ENCODE data around the gene SEC16A. TPM values are rescaled to one million over a fixed set of nuclear protein-coding genes. Genes with fewer than 3 reads are reported as not detected.

Gene SEC16A
- total and polyA plus RNA-seq, 7 experiments from 2014 or later = 25.4 to 88.5 (median 83.0) TPM

DNA sequence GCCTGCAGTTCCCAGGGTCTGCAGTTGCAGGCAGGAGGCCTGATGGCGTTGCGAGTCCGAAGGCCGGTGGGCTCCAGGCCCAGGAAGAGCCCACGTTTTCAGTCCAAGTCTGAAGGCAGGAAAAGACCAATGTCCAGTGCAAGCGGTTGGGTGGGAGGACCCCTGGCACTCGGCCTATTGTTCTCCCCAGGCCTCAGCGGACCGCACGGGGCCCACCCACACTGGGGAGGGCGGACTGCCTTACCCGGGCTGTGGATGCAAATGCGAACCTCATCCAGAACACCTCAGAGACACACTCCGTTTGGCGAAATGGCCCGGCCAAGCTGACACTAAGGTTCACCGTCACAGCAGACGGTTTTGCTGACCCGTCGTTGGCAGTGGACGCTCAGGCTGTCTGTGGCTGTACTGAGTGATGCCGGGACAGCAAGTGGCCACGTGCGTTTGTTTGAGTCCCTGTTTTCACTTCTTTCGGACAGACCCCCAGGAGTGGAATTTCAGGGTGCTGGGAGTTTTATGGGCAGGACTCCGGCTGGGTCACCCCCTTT lies 10.2 kb upstream of the SEC16A start:
- Mint-ChIP-seq H3K27me3 (no peaks in the 10 kb centered on the region), H3K36me3 (peaks cover 0 to 3% (median 0%) of the 10 kb centered on the region in 5 donors), H3K9me3 (no peaks in the 10 kb centered on the region), H3K27ac (peak overlapping the region in 2 of 9 donors; percentile 17 to 39), H3K4me1 (peaks cover 0 to 5% (median 0%) of the 10 kb centered on the region in 7 donors), H3K4me3 (no peak overlapping the region)
- H3K36me3 ChIP-seq (ENCODE audit: control insufficient read depth in 2 of 3, insufficient read depth in 3 of 3, low read length in 3 of 3) = peaks cover 0 to 29% (median 0%) of the 10 kb centered on the region in 3 experiments
- no peaks in the 10 kb centered on the region for H3K27me3 ChIP-seq (ENCODE audit: control insufficient read depth in 2 of 2, insufficient read depth in 2 of 2, low read length in 2 of 2)
- H3K9me3 ChIP-seq (ENCODE audit: control insufficient read depth in 2 of 3, low read length in 3 of 3) = no peaks in the 10 kb centered on the region
- POLR2A ChIA-PET = no interaction called here
- CTCF ChIA-PET = no interaction called here
- DNase-seq (no peak), ATAC-seq (no peak)
- no peak overlapping the region for H3K4me3 ChIP-seq (ENCODE audit: low read length)
- intact Hi-C loops (cut with micrococcal nuclease) = no loop called here
- H3K4me1 ChIP-seq (ENCODE audit: control insufficient read depth in 2 of 2, insufficient read depth in 2 of 2, low read length in 2 of 2) = peaks cover 0 to 3% of the 10 kb centered on the region in 2 donors
- no peak overlapping the region for H3K27ac ChIP-seq (ENCODE audit: low read depth, low read length)

DNA sequence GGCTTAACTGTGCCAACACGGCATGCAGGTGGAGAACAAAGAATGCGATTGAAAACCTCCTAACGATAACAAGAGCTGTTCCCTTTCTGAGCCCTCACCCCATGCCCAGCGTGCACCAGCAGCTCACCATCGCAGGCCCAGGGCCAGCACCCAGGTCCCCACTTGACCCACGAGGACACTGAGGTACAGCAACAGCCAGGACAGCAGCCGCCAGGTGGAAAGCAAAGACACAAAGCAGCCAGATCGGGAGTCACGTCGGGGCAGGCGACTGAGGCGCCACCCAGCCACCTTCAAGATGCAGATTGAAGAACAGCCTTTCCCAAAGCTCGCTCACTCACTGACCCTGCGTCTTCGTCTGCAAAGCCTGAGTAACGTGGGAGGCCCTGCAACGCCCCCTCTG lies 6.9 kb upstream of the SEC16A start:
- Histone ChIP-seq H3K27me3 (ENCODE audit: control insufficient read depth in 2 of 2, insufficient read depth in 2 of 2, low read length in 2 of 2) (no peaks in the 10 kb centered on the region), H3K27ac (ENCODE audit: low read depth, low read length) (no peak overlapping the region), H3K4me3 (ENCODE audit: low read length) (no peak overlapping the region), H3K4me1 (ENCODE audit: control insufficient read depth in 2 of 2, insufficient read depth in 2 of 2, low read length in 2 of 2) (peaks cover 3% of the 10 kb centered on the region in 2 donors), H3K36me3 (ENCODE audit: control insufficient read depth in 2 of 3, insufficient read depth in 3 of 3, low read length in 3 of 3) (no peaks in the 10 kb centered on the region), H3K9me3 (ENCODE audit: control insufficient read depth in 2 of 3, low read length in 3 of 3) (no peaks in the 10 kb centered on the region)
- ATAC-seq (no peak), DNase-seq (no peak)
- peaks cover 3 to 6% (median 5%) of the 10 kb centered on the region in 7 donors for H3K4me1 Mint-ChIP-seq
- no peaks in the 10 kb centered on the region for H3K9me3 Mint-ChIP-seq
- H3K27me3 Mint-ChIP-seq = no peaks in the 10 kb centered on the region
- H3K36me3 Mint-ChIP-seq = no peaks in the 10 kb centered on the region
- H3K4me3 Mint-ChIP-seq = no peak overlapping the region
- CTCF ChIA-PET = interaction anchor here (1.1 to 7.4 kb wide), 5 partner anchors 8 to 142 kb away, joined by 3 to 75 read pairs (median 7); no protein-coding TSS in a partner anchor
- intact Hi-C loops (cut with micrococcal nuclease) = no loop called here
- H3K27ac Mint-ChIP-seq = no peak overlapping the region
- POLR2A ChIA-PET = no interaction called here

DNA sequence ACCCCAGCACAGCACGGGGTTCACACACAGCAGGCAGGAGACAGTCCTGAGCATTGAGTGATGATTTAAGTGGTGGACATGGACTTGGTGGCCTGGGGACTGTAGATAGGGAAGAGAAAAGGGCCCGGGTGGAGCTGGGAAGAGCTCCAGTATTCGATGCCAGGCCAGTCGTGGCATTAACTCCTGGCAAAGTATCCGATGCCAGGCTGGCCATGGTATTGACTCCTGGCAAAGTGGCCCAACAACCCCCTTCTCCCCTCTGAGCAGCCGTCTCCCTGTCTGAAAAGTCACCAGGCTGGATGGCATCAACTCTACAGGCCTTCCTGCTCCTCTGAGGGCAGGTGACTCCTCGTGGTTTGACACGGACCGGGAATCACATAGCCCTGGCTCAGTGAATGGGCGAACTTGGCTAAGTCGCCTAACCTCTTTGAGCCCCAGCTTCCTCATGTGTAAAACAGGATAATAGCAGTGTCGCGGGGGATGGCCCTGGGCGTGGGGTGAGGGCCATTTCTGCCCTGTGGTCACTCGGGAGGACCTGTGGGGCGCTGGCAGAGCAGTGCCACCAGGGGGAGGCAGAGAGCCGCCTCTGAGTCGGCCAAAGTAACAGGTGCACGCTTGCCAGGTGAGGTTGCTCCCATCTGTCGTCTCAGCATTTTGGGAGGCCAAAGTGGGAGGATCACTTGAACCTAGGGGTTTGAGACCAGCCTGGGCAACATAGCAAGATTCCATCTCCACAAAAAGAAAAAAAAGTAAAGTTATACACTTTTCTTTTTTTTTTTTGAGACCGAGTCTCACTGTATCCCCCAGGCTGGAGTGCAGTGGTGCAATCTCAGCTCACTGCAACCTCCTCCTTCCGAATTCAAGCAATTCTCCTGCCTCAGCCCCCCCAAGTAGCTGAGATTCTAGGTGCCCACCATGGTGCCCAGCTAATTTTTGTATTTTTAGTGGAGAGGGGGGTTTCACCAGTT lies 5.7 kb upstream of the SEC16A start:
- no peaks in the 10 kb centered on the region for H3K36me3 ChIP-seq (ENCODE audit: control insufficient read depth in 2 of 3, insufficient read depth in 3 of 3, low read length in 3 of 3)
- H3K27ac ChIP-seq (ENCODE audit: low read depth, low read length) = no peak overlapping the region
- Mint-ChIP-seq H3K9me3 (no peaks in the 10 kb centered on the region), H3K4me3 (peak overlapping the region in 1 of 10 donors; percentile 47), H3K36me3 (no peaks in the 10 kb centered on the region), H3K27ac (no peak overlapping the region), H3K27me3 (no peaks in the 10 kb centered on the region), H3K4me1 (peaks cover 3 to 8% (median 5%) of the 10 kb centered on the region in 7 donors)
- DNase-seq = peak; percentile 54 to 85 (median 73)
- ChIA-PET POLR2A (interaction anchor here (1.4 kb wide), 1 partner anchor 143 kb away, joined by 5 read pairs; no protein-coding TSS in a partner anchor), CTCF (interaction anchor here (1.0 to 7.4 kb wide), 11 partner anchors 9 to 241 kb away, joined by 3 to 75 read pairs (median 6); no protein-coding TSS in a partner anchor)
- intact Hi-C loops (cut with micrococcal nuclease) = loop anchor here (1.0 kb wide), 2 partner anchors 58 to 143 kb away; partner anchors contain the start of gene NOTCH1 (in 1 of the 2)
- peaks cover 3 to 10% of the 10 kb centered on the region in 2 donors for H3K4me1 ChIP-seq (ENCODE audit: control insufficient read depth in 2 of 2, insufficient read depth in 2 of 2, low read length in 2 of 2)
- no peak overlapping the region for H3K4me3 ChIP-seq (ENCODE audit: low read length)
- H3K27me3 ChIP-seq (ENCODE audit: control insufficient read depth in 2 of 2, insufficient read depth in 2 of 2, low read length in 2 of 2) = no peaks in the 10 kb centered on the region
- peak; percentile 59 for ATAC-seq
- H3K9me3 ChIP-seq (ENCODE audit: control insufficient read depth in 2 of 3, low read length in 3 of 3) = no peaks in the 10 kb centered on the region

DNA sequence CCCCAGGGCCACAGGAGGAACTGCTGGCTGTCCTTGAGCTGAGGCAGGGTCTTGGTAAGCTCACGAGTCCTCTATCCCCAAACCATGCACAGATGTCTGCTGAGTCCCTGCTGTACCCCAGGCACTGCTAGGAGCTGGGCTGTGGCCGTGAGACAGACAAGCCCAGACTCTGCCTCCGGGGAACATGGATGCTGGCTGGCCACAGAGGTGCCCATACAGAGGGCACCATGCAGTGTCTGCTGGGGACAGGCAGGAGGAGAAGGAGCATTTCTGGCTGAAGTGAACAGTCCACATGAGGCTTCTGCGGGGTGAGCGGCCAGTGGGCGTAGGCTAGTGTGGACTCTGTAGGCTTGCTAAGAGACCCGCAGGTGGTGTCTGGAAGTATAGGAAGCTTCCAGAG lies 4.8 kb upstream of the SEC16A start:
- H3K4me1 Mint-ChIP-seq = peaks cover 3 to 8% (median 5%) of the 10 kb centered on the region in 7 donors
- no peaks in the 10 kb centered on the region for H3K27me3 ChIP-seq (ENCODE audit: control insufficient read depth in 2 of 2, insufficient read depth in 2 of 2, low read length in 2 of 2)
- H3K9me3 ChIP-seq (ENCODE audit: control insufficient read depth in 2 of 3, low read length in 3 of 3) = no peaks in the 10 kb centered on the region
- POLR2A ChIA-PET = interaction anchor here (1.4 kb wide), 1 partner anchor 144 kb away, joined by 5 read pairs; no protein-coding TSS in a partner anchor
- peak overlapping the region in 1 of 10 donors; percentile 47 for H3K4me3 Mint-ChIP-seq
- H3K27ac ChIP-seq (ENCODE audit: low read depth, low read length) = no peak overlapping the region
- no peaks in the 10 kb centered on the region for H3K36me3 Mint-ChIP-seq
- no peak for ATAC-seq
- peaks cover 3 to 10% of the 10 kb centered on the region in 2 donors for H3K4me1 ChIP-seq (ENCODE audit: control insufficient read depth in 2 of 2, insufficient read depth in 2 of 2, low read length in 2 of 2)
- H3K4me3 ChIP-seq (ENCODE audit: low read length) = no peak overlapping the region
- CTCF ChIA-PET = interaction anchor here (0.8 to 7.4 kb wide), 11 partner anchors 9 to 332 kb away, joined by 3 to 75 read pairs (median 3); no protein-coding TSS in a partner anchor
- DNase-seq = no peak
- no peak overlapping the region for H3K27ac Mint-ChIP-seq
- intact Hi-C loops (cut with micrococcal nuclease) = loop anchor here (1.0 kb wide), 2 partner anchors 59 to 144 kb away; partner anchors contain the start of gene NOTCH1 (in 1 of the 2)
- no peaks in the 10 kb centered on the region for H3K27me3 Mint-ChIP-seq
- H3K9me3 Mint-ChIP-seq = no peaks in the 10 kb centered on the region
- no peaks in the 10 kb centered on the region for H3K36me3 ChIP-seq (ENCODE audit: control insufficient read depth in 2 of 3, insufficient read depth in 3 of 3, low read length in 3 of 3)

DNA sequence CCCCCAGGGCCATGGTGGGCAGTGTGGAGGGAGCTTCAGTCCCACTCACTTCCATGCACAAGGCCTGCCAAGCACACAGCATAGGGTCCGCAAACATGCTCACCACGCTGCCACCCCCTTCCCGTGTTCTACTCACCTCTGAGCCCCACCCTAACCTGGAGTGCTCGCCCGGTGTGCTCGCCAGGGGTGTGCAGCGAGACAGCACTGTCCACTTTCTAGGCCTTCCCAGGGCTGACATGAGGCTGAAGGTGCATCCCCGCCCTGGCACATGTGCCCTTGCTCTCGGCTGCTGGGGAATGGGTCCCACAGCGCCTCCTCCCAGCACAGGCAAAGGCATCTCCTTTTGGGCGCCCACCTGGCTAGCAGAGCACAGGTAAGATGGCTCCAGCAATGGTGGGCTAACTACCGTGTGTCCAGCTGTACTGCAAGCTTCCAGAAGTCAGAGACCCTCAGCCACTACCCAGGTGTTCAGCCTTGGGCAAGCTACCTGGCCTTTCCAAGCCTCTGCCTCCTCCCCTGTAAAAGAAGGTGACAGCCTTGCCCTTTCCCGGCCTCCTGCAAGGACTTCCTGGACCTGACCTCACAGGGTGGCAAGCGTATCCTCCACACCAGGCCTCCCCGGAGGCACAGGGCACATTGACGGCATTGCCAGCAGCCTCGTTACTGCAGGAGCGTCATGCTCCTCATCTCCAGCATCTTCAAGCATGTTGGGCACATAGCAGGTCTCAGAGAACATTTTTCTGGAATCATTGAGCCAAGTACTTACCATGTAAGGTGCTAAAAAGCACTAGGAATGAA lies 4.2 kb upstream of the SEC16A start:
- Histone ChIP-seq H3K27ac (ENCODE audit: low read depth, low read length) (no peak overlapping the region), H3K4me3 (ENCODE audit: low read length) (no peak overlapping the region), H3K9me3 (ENCODE audit: control insufficient read depth in 2 of 3, low read length in 3 of 3) (no peaks in the 10 kb centered on the region), H3K4me1 (ENCODE audit: control insufficient read depth in 2 of 2, insufficient read depth in 2 of 2, low read length in 2 of 2) (peaks cover 5 to 13% of the 10 kb centered on the region in 2 donors), H3K36me3 (ENCODE audit: control insufficient read depth in 2 of 3, insufficient read depth in 3 of 3, low read length in 3 of 3) (no peaks in the 10 kb centered on the region), H3K27me3 (ENCODE audit: control insufficient read depth in 2 of 2, insufficient read depth in 2 of 2, low read length in 2 of 2) (no peaks in the 10 kb centered on the region)
- intact Hi-C loops (cut with micrococcal nuclease) = no loop called here
- Mint-ChIP-seq H3K4me1 (peaks cover 9 to 13% (median 11%) of the 10 kb centered on the region in 7 donors), H3K27ac (no peak overlapping the region), H3K36me3 (no peaks in the 10 kb centered on the region), H3K9me3 (no peaks in the 10 kb centered on the region), H3K4me3 (no peak overlapping the region), H3K27me3 (no peaks in the 10 kb centered on the region)
- POLR2A ChIA-PET = interaction anchor here (0.8 to 1.5 kb wide), 2 partner anchors 142 to 721 kb away, joined by 3 to 4 read pairs; no protein-coding TSS in a partner anchor
- CTCF ChIA-PET = interaction anchor here (0.8 to 7.4 kb wide), 11 partner anchors 9 to 333 kb away, joined by 3 to 75 read pairs (median 3); no protein-coding TSS in a partner anchor
- DNase-seq (no peak), ATAC-seq (no peak)

DNA sequence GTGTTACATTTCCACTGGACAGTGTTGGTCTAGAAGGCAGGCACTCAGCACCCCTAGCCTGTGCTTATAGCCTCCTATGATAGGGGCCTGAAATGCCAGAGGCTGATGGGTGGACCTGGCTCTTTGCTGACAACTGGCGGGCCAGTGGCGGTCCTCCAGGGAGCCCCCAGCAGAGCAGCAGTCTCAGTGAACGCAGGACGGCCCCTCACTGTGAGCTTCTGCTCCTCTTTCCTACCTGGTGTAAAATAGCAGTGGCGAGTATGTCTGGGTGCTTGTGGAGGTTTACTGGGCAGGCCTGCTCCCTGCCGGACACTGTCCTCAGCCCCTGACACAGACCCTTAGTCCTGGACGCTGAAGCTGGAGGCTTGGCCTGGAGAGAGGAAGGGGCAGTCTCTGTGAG lies 3.3 kb upstream of the SEC16A start:
- no peak overlapping the region for H3K4me3 ChIP-seq (ENCODE audit: low read length)
- intact Hi-C loops (cut with micrococcal nuclease) = no loop called here
- no peaks in the 10 kb centered on the region for H3K36me3 Mint-ChIP-seq
- H3K27me3 ChIP-seq (ENCODE audit: control insufficient read depth in 2 of 2, insufficient read depth in 2 of 2, low read length in 2 of 2) = no peaks in the 10 kb centered on the region
- no peak overlapping the region for H3K27ac ChIP-seq (ENCODE audit: low read depth, low read length)
- no peak overlapping the region for H3K4me3 Mint-ChIP-seq
- no peaks in the 10 kb centered on the region for H3K27me3 Mint-ChIP-seq
- H3K4me1 Mint-ChIP-seq = peaks cover 14 to 22% (median 18%) of the 10 kb centered on the region in 7 donors
- no peak for DNase-seq
- no peaks in the 10 kb centered on the region for H3K9me3 ChIP-seq (ENCODE audit: control insufficient read depth in 2 of 3, low read length in 3 of 3)
- no peaks in the 10 kb centered on the region for H3K9me3 Mint-ChIP-seq
- no peak overlapping the region for H3K27ac Mint-ChIP-seq
- ChIA-PET CTCF (interaction anchor here (0.9 to 7.4 kb wide), 7 partner anchors 47 to 161 kb away, joined by 3 to 75 read pairs (median 7); no protein-coding TSS in a partner anchor), POLR2A (interaction anchor here (1.5 kb wide), 1 partner anchor 143 kb away, joined by 4 read pairs; no protein-coding TSS in a partner anchor)
- H3K4me1 ChIP-seq (ENCODE audit: control insufficient read depth in 2 of 2, insufficient read depth in 2 of 2, low read length in 2 of 2) = peaks cover 14 to 22% of the 10 kb centered on the region in 2 donors
- no peak for ATAC-seq
- H3K36me3 ChIP-seq (ENCODE audit: control insufficient read depth in 2 of 3, insufficient read depth in 3 of 3, low read length in 3 of 3) = no peaks in the 10 kb centered on the region

Measured in naive thymus-derived CD4-positive, alpha-beta T cell (primary cell).